T-helper 1 cell (primary cell): Measurements from ENCODE around the gene GAS2L1.

Experiments used
- DNase-seq, 5 donors: peaks; one replicate each; pipeline ENCODE4 v3.0.0-alpha.2; 2012 to 2020

Gene GAS2L1

DNA sequence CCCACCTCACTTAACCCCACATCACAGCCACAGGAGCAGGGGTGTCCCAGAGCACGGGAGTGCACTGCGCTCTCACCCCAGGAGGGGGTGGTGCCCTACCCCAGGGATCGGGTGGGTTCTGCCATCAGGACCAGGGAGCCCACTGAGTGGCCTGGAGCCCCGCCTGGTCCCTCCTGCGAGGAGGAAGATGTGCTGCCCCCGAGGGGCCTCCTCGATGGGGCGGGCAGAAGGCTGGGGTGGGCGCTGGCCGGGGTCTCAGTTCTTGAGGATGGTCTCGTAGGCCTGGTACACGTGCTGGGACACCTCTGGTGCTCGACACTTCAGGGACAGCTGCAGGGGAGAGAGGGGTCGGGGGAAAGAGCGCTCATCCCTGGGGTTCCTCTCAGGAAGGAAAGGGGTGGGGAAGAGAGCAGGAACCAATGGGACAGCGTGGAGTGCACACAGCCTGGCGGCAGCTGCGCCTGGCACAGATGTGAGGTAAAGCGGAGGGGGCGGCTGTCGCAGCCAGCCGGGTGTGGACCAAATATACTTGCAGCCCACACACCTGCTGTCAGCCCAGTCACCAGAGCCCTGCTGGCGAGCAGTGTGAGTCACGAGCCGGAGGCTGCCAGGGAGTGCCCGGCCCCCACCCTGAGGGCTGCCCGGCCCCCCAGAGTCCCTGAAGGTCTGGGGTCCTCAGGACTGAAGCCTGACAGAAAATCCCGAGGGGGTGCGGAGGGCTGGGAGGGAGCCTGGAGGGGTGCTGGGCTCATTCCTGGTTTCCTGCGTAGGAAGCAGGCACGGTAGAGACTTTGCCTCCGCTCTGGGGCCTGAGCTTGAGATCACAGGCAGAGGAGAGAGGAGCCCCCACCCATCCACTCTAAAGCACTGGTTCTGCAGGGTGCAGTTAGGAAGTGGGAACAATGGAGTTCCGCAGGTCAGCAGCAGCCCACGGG is 22.4 kb downstream of the GAS2L1 start:
- peak in 1 of 5 donors; percentile 4 for DNase-seq

DNA sequence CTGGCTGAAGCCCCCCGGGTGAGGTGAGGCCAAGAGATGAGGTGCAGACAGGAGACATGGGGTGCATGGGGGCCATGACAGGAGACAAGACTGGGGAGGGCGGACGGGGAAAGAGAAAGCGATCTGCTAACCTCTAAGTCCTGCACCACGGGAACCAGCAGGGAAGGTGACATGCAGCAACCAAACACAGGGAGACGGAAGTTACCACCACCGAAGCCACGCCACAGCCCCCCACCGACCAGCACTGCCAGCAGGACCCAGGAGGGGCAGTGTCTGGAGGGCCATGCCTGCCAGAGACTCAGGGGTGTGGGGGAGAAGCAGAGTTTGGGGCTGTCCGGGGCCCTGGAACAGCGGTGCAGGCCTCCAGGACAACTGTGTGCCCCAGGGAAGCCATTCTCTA is 23.1 kb downstream of the GAS2L1 start:
- DNase-seq, result peak in 1 of 5 donors; percentile 9

DNA sequence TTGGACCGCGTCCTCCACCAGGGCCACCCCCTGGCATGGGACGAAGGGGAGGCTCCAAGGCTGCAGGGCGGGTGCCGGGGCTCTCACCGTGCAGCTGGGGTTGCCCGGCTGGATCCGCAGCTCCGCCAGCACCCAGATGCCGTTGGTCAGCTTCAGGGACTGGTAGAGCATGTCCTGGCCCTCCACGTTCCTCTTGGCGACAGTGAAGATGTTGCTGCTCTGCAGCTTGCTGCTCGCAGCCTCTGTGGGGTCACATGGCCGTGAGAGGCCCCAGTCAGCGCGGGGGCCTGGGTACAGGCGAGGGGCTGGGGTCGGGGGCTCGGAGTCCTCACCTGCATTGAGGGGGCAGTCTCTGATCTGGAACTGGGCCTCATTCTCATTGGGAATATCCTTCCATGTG is 23.8 kb downstream of the GAS2L1 start:
- no peak for DNase-seq

DNA sequence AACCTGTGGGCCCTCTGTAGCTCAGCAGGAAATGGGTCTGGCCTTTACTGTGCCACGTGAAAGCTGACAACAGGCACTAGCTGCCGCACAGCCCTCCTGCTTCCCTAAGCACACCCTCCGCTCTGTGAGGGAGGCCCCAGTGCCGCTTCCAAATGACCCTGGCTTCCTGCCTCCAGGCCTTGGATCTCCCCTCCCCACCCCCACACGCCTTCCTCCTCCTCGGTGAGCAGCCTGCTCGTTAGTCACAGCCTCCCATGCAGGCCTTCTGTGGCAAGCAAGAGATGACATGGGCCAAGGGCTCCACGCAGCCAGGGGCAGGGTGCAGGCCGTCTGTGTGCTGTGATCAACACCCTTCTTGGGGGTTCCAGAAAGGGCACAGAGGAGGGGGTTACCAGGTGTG is 24.3 kb downstream of the GAS2L1 start:
- DNase-seq, result no peak

DNA sequence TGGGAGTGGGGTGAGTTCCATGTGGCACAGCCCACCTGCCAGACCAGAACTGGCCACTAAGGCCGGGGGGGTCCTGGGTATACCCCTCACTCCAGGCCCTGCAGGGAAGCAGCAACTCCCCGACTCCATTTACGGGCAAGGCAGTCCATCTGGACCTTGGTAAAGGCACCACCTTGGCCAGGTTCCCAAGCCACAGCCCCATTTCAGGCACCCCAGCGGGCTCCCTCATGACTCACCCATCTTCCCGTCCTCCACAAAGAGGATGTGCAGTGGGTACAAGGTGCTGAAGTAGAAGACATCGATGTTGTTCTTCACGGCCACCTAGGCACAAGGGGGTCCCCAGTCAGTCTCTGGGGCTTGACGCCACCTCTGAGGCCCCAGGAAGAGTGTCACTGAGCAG is 24.8 kb downstream of the GAS2L1 start:
- DNase-seq, result no peak

DNA sequence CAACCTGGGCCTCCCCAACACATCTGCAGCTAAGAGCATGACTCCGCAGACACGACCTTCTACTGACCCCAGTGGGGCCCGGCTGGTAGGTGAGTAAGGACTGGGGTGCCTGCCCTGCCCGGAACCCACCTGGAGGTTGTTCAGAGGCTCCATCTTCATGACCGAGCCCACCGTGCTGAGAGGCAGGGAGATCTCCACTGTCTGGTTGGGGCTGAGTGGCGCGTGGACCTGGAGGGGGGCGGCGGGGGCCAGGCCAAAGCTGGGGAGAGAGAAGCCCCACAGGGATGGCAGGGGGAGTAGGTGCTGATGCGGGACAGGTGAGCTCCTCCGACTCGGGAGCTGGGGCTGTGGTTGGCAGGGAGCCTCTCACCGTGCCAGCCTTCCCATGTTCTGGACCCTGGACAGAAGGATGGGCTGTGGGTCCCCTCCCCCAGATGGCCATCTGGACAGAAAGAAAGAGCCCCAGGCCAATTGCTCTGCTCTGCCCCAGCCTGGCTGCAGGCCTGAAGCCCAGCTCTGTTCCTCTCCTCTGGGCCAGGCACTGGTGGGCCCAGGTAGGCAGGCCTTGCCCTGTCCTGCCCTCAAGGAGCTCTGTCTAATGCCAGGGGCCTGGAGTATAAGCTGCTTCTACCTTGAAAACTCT is 25.3 kb downstream of the GAS2L1 start:
- no peak for DNase-seq

DNA sequence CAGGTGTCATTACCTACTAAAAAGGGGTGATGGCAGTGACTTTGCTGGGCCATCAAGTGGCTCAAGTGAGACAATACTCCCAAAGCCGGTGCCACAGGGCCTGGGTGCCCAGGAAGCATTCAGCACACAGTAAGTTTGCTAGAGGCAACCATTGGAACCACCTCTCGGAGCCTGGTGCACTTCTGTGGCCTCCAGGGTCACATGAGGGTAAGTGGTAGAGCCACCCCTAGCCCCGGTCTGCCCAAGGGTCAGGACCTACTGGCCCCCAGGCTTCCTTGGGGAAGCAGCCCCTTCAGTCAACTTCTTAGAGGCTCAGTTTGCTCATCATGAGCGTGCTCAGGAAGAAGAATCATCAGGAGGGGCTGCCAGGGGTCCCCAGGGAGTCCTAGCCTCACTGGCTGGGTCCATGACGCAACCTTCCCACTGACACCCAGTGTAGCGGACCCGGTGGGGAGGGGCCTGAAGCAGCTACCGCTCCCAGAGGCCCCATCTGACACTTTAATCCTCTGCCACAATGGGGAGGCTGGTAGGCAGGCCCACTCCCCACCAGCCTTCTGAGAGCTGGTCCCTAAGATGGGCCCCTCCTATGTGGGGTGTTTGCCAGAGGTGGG is 26.5 kb downstream of the GAS2L1 start:
- peak in 1 of 5 donors; percentile 6 for DNase-seq

DNA sequence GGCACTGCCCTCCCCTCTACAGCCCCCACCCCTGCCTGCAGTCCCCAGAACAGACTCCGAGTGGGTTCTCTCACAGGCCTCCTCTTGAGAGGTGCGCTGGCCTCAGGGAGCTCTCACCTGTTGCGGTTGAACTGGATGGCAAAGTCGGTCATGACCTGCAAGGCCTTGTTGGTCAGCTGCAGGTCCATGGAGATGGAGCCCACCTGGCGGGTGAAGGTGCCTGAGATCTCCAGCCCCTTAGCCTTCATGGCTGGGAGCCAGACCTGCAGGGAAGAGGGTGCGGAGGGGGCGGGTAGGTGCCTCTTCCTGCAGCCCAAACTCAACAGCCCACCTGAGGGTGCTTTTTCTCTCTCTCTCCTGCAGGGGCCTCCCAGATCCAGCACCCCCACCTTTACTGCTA is 27.7 kb downstream of the GAS2L1 start:
- DNase-seq, result no peak

DNA sequence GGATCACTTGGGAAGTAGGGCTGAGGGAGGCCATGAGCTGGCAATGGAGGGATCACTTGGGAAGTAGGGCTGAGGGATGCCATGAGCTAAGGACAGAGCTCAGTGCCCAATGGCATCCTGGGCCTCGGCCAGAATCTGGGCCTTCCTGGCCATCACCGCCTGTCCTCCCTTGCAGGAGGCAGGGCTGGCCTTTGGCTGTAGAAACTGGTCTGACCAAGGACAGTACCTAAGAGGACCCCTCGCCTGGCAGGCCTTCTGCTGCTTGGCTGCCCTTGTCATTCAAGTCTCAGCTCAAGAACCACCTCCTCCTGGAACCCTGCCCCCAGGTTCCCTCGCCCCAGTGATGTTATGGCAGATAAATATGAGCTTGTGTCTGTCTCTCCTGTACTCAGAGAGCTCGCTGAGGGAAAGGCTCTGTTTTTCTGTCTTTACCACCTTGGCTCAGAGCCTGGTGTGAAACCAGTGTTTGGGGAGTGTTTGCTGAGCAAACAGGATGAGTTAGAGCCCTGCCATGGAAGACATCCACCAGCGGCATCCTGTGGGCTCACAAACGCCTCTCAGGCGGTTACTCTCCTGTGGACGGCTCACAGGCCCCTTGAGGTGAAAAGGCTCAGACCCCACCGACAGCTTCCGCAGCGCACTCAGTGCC is 28.4 kb downstream of the GAS2L1 start:
- DNase-seq, result no peak

DNA sequence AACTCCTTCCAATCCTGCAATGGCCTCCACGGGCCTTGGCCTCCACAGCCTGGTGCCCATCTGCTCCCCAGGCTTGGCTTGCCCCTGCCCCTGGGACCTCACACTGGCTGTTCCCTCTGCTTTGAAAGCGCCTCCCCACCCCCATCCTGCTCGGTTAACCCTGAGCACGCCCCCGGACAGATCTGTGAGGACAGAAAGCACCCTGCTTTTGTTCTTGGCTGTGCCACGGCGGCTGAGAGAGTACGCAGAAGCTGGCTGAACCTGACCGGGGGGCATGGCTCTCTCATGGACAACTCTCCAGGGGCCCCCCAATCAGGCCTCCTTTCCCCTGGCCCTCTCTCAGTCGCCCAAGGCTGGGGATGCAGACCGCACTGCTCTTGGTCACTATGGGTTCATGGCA is 29.2 kb downstream of the GAS2L1 start:
- no peak for DNase-seq

DNA sequence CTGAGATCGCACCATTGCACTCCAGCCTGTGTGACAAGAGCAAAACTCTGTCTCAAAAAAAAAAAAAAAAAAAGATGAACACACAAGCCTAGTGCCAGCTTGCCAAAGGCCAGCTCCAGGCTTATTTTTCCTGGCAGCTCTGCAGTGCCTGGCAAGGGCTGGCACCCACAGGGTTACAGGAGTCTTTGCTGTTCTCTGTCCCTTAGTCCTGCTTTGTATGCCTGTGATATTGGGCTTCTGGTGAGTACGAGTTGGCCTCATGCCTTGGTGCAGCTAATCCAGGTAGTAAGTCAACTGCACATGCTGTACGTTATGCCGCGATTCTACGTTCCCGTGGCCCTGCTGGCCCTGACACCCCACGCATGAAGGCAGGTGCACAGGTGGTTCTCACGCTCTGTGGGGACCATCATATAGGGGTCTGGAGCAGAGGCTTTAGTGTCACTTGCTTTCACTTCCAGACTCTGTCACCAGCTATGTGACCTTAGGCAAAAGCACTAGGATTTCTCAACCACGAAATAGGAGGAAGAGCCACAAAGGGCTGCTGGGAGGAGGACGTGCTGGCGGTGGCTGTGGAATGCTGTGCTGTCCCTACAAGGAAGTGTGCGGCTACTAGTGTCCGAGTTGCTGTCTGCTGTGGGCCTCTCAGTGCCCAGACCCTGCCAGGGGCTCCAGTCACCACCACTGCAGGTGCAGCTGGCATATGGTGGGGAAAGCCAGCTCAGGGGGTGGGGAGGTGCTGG is 30.5 kb downstream of the GAS2L1 start:
- no peak for DNase-seq

DNA sequence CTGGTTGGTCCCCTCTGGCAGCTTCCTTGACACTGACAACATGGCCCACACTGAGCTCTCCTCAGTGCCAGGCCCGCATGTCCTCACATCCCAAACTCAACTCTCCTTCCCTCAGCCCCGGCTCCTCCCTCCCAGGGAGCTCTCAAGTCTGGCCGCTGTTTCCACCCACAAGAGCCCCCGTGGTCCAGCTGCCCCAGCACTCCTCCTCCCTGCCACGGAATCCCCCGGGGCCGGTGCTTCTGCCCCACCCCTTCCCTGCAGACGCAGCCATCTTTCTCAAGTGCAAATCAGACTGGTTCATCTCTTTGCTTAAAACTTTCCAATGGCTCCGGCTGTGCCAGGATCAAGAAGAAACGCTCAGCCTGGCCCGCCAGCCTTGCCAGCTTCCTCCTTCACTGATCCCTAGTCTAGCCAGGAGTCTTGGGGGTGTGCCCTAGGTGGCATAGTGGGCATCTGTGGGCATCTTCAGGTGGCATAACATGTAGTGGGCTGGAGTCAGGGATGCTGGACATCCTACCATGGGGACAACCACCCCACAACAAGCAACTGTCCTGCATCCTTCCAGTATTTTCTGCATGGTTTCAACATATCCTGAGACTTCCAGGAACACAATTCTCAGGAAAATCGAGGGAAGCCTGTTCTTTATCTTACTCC is 31.3 kb downstream of the GAS2L1 start:
- DNase-seq, result no peak

DNA sequence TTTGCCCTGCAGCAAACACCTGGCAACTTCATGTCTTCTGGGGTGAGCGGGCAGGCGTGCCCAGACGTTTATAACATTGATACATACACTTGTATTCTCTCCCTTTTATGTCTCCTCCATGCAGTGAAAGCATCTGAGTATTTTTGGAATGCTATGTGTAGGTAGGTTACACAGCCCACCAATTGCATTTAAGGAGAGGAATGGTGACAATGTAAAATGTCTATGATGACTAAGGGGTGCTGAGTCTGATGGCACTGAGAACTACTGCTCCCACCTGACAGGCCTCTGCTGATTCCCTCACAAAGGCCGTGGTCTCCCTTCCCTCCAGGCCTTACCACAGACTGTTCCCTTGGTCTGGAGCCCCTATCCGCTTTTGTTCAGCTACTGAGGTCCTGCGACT is 31.9 kb downstream of the GAS2L1 start:
- no peak for DNase-seq

DNA sequence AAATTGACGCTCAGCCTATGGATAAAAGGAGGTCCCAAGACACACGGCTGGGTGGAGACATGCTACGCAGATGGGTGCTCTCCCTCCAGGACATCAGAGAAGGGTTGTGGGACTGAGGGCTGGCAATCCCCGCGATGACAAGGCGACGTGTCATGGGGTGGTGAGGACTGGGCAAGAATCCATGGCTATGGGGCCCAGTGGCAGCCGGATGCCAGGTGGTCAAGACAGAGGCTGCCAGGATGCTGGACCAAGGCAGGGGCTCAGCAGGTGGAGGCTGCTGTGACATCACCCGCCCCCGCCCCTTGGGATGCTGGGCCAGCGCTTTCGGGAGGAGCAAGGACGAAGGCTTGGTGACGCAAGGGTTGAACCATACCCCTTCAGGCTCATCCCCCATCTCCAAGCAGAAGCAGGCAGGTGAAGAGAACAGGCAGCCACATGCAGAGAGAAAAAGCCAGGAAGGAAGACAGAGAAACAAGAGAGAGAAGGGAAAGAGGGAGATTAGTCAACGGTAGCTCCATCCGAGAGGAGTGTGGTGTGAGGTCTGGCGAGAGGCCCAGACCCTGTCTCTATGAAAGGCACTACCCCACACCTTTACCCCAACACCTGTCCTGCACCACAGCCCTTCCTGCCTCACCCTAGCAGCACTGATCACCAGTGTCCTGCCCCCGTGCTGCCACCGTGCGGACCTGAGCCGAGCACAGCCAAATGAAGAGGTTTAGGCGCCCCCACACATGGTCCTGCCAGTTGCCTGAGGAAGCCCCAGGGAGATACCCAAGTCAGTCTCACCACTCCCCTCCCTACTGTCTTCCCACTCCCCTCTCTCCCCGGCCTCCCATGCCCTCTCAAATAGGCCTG is 33.2 kb downstream of the GAS2L1 start:
- no peak for DNase-seq

DNA sequence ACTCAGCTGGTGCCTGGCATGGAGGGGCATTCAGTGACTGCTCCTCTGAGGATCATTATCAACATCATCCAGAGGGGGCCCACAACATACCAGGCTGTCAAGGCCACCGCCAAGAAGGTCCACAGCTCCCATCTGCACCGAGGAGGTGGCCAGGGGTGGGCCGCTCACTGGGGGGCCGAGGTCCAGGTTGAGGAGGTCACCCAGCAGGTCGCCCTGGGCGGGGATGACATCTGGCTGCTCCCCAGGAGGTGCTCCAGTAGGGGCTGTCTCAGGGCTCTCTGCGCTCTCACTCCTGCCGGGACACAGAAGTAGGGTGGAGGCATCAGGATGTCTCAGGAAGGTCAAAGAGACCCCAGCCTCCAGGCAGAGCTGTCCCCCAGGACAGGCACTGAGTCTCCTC is 34.1 kb downstream of the GAS2L1 start:
- no peak for DNase-seq

DNA sequence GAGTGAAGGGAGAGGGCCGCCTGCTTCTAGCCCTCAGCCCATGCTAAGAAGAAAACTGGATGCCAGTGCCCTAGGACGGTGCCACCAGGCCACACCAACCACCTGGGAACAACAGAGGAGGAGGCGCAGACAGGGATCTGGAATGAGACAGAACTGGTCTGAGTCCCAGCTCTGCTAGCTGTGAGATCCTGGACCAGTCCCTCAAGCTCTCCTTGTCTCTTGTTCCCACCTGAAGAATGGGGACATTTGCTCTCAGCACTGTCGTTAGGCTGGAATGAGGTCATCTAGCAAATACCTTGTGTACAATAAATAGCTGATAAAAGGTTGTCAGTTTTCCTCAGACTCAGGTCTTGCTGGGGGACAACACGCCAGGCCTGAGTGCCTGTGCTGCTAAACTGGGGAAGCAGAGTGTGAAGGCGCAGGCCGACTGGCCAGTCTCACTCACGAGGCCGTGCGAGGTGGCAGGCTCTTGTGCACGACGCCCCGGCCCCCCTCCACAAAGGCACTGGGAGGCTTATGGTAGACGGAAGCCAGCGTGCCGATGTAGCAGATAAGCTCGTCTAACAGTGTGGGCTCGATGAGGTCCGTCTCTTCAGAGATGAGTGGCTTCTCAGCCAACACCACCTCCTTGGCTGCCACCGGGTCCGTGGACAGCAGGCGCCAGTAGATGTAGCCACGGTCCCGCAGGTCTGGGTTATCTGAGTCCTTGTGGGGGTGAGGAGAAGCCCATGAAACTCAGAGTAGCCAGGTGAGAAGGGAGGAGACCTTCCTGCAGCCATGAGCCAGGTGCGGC is 34.8 kb downstream of the GAS2L1 start:
- DNase-seq, result no peak

DNA sequence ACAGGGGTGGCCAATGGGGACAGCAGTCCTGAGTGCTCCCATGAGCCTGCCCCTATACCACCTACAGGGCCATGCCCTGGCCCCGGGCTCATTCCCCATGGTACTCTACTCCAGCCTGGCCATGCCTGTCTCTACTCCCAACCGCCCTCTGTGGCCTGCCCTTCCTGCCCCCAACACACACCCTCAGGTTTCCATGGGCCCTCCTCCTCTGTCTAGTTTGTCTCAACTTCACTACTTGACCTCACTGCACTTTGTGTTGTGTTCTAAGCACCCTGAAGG is 35.3 kb downstream of the GAS2L1 start:
- DNase-seq, result no peak

DNA sequence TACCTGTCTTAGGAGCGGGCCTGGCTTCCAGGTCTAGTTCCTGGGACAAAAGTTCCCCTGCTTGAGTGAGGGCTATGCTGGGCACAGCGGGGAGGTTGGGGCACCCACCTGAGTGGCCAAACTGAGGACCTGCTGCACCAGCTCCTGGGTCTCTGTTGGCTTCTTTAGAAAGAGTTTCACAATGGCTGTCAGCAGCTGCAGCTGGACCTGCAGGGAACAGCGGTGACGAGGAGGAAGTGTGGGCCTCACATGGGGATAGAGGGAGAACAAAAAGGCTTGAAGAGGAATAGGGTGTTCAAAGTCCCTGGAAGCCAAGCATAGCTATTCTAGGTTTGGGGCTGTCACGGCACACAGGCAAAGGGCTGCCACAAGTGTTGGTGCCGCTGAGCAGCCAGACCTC is 35.7 kb downstream of the GAS2L1 start:
- DNase-seq, result no peak

DNA sequence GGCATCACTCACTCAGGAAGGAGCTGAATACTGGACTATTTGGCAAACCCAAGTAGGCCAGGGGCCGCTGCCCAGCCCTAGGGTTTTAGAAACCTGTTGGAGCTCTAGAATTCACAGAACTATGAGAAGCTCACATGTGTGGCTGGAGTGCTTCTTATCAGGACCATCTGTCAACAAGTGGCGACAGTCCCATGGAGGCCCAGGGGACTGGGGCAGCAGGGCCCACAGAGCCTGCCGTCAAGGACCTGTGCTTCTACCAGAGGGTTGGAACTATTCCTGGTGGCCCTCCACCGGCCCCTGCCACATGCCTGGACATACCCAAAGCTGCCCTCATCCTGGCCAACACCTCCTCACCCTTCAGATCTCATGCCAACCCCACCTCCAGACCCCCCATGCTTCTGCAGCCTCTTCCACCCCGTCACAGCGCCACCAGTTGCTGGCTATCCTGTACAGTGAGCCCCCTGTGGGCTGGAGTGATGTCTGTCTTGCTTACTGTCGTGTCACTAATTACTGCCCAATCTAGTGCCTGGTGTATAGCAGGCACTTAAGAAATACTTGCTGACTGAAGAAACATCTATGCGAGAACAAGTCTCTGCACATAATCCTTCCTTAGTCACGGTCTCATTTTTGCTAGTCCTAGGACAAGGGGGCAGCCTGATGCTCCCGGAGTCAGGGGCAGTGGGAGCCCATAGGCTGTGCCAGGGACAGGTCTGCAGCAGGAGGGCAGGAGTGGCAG is 36.3 kb downstream of the GAS2L1 start:
- DNase-seq, result no peak

DNA sequence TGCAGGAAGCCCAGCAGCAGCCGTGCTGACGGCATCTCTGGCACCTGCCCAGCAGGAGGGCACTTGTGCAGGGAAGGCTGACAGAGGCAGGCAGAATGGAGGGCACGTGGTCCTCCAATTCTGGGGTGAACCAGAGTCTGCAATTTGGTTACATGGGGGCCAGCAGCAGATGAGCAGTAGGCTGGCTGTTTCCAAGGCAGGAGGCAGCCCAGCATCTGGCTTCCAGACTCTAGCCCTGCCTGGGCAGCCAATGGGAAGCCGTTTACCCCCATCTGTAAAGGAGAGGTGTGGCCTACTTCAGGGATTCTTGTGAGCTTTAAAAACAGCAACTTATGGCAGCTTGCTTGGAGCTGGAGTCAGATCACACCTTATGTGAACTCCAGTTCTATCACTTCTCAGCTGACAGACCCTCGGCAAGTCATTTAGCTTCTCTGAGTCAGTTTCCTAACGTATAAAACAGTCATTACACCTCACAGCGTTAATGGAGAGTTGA is 36.9 kb downstream of the GAS2L1 start:
- no peak for DNase-seq
